ENCODE data around the gene CA11. TPM values are rescaled to one million over a fixed set of nuclear protein-coding genes. Genes with fewer than 3 reads are reported as not detected.

Gene CA11
- total and polyA plus RNA-seq, 11 donors, result 2.2 to 14.8 (median 5.8) TPM

- no peaks in the 10 kb centered on the region for H3K36me3 ChIP-seq
- WGBS, 4 donors, result 87 to 92% (median 89%) methylated on average over 5 of the region's 5 CpGs
- intact Hi-C loops (cut with DNase I), result loop anchor here in 6 of 10 donors (10.0 kb wide), 5 partner anchors 72 to 332 kb away; partner anchors contain the start of genes HSD17B14 (in 2 of the 6), FTL (in 1 of the 6) and MAMSTR (in 1 of the 6)
Measured at GRCh38 chr19:48642862-48643261, 3.1 kb downstream of the CA11 start.

GRCh38 chr19:48641850-48642249 lies 4.1 kb downstream of the CA11 start:
- H3K9me3 ChIP-seq, result no peaks in the 10 kb centered on the region
- no peak for DNase-seq
- no peaks in the 10 kb centered on the region for H3K27me3 ChIP-seq
- no peaks in the 10 kb centered on the region for H3K36me3 ChIP-seq
- H3K27ac ChIP-seq, result no peak overlapping the region
- TF ChIP-seq CTCF (IDR thresholded peaks at IDR 0.05), result no peak
- no peak for TF ChIP-seq POLR2A (IDR thresholded peaks at IDR 0.05)
- H3K4me3 ChIP-seq, result no peak overlapping the region
- no peak for ATAC-seq
- 92 to 99% (median 96%) methylated on average over 2 of the region's 2 CpGs for WGBS, 4 donors
- intact Hi-C loops (cut with DNase I), result loop anchor here in 6 of 10 donors (10.0 kb wide), 5 partner anchors 73 to 333 kb away; partner anchors contain the start of genes HSD17B14 (in 2 of the 6), FTL (in 1 of the 6) and MAMSTR (in 1 of the 6)
- peaks cover 0 to 38% (median 20%) of the 10 kb centered on the region in 12 donors for H3K4me1 ChIP-seq

More at GRCh38 chr19:48642862-48643261, 3.1 kb downstream of the CA11 start:
- peaks cover 0 to 38% (median 20%) of the 10 kb centered on the region in 12 donors for H3K4me1 ChIP-seq
- no peaks in the 10 kb centered on the region for H3K27me3 ChIP-seq
- H3K27ac ChIP-seq, result no peak overlapping the region
- TF ChIP-seq CTCF (IDR thresholded peaks at IDR 0.05), result no peak
- ATAC-seq (no peak), DNase-seq (no peak)
- no peaks in the 10 kb centered on the region for H3K9me3 ChIP-seq
- H3K4me3 ChIP-seq, result no peak overlapping the region

DNA sequence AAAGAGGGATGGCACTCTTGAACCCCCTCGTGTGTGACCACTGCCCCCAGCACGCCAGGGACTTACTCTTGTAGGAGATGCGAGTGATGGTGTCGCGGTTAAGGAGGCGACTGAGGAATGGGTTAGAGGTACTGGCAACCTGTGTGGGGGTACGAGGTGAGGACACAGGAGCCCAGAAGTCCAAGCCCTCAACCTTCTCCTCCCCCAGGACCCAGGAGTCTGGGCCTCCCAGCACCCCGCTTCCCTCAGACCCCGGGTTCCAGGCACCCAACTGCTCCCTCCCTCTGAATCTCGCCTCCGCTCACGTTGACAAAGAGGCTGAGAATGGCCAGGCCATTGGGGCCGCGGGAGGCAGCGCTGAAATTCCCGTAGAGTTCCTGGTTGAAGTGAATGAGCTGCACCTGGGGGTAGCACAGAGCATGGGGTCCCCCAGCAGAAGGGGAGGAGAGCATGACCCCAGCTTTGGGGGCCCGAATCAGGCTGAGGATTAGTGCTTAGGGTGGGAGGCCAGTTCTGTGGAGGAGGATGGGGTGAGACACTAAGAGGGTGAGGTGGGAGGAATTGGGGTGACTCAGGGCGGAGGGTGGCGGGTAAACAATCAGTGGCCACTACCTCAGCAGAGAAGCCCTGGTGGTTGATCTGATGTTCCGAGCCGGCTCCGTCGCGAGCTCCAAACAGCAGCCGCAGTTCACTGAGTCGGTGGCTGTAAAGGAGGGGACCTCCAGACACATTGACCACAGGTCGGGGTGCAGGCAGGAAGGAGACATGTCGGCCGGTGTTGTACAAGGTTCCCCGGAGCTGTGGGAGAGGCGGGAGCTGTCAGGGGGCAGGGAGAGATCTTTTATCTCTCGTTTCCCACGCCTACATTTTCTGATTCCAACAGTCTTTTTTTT lies 6.3 kb downstream of the CA11 start:
- Histone ChIP-seq H3K4me1 (peaks cover 0 to 35% (median 18%) of the 10 kb centered on the region in 12 donors), H3K36me3 (no peaks in the 10 kb centered on the region), H3K9me3 (no peaks in the 10 kb centered on the region), H3K27ac (no peak overlapping the region), H3K27me3 (no peaks in the 10 kb centered on the region), H3K4me3 (peak overlapping the region in 2 of 12 donors; percentile 10 to 33)
- intact Hi-C loops (cut with DNase I), result loop anchor here in 7 of 10 donors (5.0 to 10.0 kb wide), 6 partner anchors 75 to 335 kb away; partner anchors contain the start of genes HSD17B14 (in 2 of the 7), FTL (in 1 of the 7) and MAMSTR (in 1 of the 7)
- no peak for TF ChIP-seq POLR2A (IDR thresholded peaks at IDR 0.05)
- TF ChIP-seq CTCF (IDR thresholded peaks at IDR 0.05), result no peak
- WGBS, 4 donors, result 58 to 68% (median 65%) methylated on average over 32 to 33 of the region's 33 CpGs
- ATAC-seq (no peak), DNase-seq (peak in 2 of 5 donors; percentile 34)

- intact Hi-C loops (cut with DNase I), result loop anchor here in 1 of 10 donors (5.0 kb wide), 1 partner anchor 333 kb away; no protein-coding TSS in a partner anchor
- Histone ChIP-seq H3K27me3 (no peaks in the 10 kb centered on the region), H3K4me3 (peak overlapping the region in 7 of 12 donors; percentile 70 to 93 (median 85)), H3K36me3 (no peaks in the 10 kb centered on the region), H3K27ac (peak overlapping the region in 10 of 12 donors; percentile 85 to 100 (median 97)), H3K9me3 (no peaks in the 10 kb centered on the region), H3K4me1 (peaks cover 6 to 40% (median 22%) of the 10 kb centered on the region in 12 donors)
- WGBS, 4 donors, result 76 to 84% (median 79%) methylated on average over 16 of the region's 16 CpGs
- TF ChIP-seq CTCF (IDR thresholded peaks at IDR 0.05) (no peak), POLR2A (IDR thresholded peaks at IDR 0.05) (no peak)
- DNase-seq (peak in 2 of 5 donors; percentile 29 to 41), ATAC-seq (no peak)
Measured at GRCh38 chr19:48638831-48639381, 7.1 kb downstream of the CA11 start.

All from heart left ventricle (tissue), 16 donors.